Measurements from ENCODE around the gene SENP2.

- TF ChIP-seq CEBPB (IDR thresholded peaks at IDR 0.05), result no peak
- TF ChIP-seq CTCF (IDR thresholded peaks at IDR 0.05), result no peak
- no peak for TF ChIP-seq CBX2 (IDR thresholded peaks at IDR 0.05; ENCODE audit: borderline replicate concordance, low read depth)
- TF ChIP-seq JUNB (IDR thresholded peaks at IDR 0.05), result no peak
- TF ChIP-seq POLR2A (IDR thresholded peaks at IDR 0.05; ENCODE audit: low read length), result no peak
- TF ChIP-seq, protein P1, sequence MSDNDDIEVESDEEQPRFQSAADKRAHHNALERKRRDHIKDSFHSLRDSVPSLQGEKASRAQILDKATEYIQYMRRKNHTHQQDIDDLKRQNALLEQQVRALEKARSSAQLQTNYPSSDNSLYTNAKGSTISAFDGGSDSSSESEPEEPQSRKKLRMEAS (IDR thresholded peaks at IDR 0.05), result no peak
- TF ChIP-seq CBX8 (IDR thresholded peaks at IDR 0.05), result no peak
These were observed 2.2 kb upstream of the SENP2 start for GRCh38 chr3:185583925-185584324.
